SKM-1 (cell line): ENCODE results near the gene PLXNA3.

Experiments
- DNase-seq: peaks from one replicate; lab custom pipeline; 2025; ENCODE audit not compliant: unreplicated experiment; lab: John Stamatoyannopoulos, UW

PLXNA3 gene

DNA sequence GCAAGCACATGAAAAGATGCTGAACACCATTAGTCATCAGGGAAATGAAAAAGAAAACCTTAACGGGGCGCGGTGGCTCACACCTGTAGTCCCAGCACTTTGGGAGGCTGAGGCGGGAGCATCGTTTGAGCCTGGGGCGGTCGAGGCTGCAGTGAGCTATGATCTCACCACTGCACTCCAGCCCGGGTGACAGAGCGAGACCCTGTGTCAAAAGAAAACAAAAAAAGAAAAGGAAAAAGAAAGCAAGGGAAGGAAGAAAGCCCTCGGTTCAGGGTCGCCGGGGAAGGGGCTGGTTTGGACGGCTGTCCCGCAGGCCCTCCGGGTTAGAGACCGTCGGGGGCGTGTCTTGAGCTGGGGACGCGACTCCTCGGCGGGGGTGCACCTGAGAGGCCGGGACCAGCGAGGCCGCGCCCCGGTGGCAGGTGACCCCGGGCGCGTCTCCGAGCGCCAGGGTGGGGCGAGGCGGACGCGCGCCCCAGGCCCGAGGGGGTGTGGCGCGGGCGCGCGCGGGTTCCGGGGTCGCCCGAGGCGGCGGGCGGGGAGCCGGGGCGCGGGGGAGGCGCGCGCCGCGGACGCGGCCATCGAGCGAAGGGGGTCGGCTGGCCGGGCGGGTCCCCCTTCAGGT is 478 bp upstream of the PLXNA3 start:
- DNase-seq: no peak

DNA sequence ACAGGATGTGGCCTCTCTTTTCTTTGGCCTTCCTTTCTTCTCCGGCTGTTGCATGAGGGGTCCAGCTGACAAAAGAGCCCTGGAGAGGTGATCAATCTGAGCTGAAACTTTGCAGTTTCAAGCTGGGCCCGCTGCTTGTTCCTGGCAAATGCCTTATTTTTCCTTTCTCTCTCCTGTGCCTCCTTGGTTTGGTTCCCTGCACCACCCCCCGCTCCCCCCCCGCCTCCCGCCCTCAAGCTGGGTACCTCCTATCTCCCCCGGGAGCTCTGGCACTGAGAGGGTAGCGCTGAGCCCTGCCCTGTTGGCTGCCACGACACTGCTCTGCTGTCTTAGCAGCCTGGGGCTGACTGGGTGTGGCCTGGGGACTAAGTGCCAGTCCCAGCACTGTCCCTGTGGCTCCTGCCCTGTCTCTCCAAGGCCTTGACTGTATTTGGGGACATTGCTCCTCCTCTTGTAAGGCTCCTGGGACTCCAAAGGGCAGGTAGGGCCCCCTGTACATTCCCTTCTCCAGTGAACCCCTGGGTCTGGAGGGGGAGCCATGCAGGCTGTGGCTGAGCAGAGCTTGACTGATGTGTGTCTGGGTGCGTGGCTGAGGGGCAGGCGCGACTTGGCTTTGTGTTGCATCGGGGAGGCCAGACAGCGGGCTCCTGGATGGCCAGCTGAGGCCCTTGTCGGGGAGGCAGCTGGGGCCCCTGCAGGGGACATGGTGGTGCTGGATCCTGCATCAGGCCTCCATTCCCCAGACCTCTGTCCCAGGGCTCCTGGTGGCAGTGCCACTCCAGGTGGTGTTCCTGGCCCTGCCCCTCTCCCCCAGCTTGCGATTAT is 1.1 kb downstream of the PLXNA3 start:
- no peak for DNase-seq

DNA sequence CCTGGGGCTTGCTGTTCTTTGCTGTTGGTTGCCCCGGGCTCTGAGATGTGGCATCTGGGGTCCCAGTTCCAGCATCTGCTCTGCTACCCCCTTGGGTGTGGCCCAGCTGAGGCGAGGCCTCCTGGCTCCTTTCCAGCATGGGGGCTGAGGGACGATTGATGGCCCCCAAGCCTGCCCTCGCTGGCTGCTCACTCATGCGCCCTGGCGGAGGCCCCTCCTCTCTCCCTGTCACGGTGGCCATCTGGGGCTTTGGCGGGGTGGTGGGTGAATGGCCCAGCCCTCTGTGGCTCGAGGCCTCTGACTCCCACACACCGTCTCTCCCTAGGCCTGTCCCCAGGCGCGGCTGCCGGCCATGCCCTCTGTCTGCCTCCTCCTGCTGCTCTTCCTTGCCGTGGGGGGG is 1.8 kb downstream of the PLXNA3 start:
- DNase-seq: no peak

DNA sequence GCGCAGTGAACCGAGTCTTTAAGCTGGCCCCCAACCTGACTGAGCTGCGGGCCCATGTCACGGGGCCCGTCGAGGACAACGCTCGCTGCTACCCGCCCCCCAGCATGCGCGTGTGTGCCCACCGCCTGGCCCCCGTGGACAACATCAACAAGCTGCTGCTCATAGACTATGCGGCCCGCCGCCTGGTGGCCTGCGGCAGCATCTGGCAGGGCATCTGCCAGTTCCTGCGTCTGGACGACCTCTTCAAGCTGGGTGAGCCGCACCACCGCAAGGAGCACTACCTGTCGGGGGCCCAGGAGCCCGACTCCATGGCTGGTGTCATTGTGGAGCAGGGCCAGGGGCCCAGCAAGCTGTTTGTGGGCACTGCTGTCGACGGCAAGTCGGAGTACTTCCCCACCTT is 2.2 kb downstream of the PLXNA3 start:
- no peak for DNase-seq

DNA sequence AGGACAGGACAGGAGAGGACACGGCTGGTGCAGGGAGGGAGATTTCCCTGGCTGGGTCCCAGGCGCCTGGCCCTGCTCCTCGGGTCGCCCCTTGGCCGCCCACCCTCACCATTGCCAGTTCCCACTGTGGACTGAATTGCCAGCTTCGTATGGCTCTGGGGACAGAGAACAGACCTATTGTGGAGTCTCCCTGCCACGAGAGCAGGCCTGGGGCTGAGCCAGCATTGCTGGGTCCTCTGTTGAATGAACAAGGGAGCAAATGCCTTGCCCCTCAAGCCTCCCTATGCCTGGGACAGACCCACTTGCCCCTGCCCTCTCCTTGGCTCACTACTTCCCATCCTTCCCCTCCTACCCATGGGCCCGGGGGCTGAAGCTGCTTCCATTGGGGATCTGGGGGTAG is 4.3 kb downstream of the PLXNA3 start:
- DNase-seq: no peak

DNA sequence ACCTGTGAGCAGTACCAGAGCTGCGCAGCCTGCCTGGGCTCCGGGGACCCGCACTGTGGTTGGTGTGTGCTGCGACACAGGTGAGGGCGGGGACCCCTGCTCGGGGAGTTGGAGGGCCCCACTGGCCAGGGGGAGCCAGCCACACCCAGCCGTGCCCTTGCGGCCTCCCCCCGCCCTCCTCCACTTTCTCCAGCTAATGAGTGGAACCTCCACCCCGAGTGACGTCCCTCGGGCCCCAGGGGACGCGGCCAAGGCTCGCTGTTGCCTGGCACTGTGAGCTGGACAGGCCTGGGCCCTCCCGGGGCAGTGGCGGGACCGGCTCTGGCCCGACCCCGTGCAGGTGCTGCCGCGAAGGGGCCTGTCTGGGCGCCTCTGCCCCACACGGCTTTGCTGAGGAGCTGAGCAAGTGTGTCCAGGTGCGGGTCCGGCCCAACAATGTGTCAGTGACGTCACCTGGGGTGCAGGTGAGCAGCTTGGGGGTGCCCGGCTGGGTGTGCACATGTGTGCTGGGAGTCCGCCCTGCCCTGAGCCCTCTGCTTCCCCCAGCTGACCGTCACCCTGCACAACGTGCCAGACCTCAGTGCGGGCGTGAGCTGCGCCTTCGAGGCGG is 5.6 kb downstream of the PLXNA3 start:
- DNase-seq: no peak

DNA sequence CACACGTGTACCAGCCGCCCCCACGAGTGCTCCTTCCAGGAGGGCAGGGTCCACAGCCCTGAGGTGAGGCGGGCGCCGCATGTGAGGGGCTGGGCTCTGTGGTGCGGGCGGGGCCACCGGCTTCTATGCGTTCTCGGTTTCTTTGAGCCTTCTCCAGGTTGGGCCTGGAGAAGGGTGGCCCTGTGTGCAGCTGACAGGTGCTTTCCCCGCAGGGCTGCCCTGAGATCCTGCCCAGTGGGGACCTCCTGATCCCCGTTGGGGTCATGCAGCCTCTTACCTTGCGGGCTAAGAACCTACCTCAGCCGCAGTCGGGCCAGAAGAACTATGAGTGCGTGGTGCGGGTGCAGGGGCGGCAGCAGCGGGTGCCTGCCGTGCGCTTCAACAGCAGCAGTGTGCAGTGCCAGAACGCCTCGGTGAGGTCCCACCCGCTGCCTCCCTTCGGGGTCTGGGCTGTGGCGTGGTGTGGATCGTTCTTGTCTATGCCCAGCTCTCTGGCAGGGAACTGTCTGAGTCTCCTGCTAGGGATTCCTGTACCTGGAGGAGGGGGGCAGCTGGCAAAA is 6.8 kb downstream of the PLXNA3 start:
- DNase-seq: no peak

DNA sequence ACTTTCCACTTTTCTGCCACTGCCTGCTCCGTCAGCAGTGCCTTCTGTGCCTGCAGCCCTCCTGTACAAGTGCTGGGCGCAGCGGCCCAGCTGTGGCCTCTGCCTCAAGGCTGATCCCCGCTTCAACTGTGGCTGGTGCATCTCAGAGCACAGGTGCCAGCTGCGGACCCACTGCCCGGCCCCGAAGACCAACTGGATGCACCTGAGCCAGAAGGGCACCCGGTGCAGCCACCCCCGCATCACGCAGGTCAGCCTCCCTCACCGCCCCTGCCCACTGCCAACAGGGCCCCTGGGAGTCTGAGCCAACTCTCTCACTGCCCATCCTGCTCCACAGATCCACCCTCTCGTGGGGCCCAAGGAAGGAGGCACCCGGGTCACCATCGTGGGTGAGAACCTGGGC is 7.5 kb downstream of the PLXNA3 start:
- no peak for DNase-seq

DNA sequence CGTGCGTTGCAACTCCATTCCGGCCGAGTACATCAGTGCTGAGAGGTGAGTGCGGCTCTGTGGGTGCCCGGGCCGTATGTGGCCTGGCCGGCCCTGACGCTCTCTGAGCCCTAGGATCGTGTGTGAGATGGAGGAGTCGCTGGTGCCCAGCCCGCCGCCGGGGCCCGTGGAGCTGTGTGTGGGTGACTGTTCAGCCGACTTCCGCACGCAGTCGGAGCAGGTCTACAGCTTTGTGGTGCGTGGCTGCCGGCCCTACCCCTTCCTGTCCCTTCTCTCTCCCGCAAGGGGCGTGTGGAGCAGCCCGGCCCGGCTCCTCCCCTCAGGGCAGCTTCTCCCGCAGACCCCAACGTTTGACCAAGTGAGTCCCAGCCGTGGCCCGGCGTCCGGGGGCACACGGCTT is 8.0 kb downstream of the PLXNA3 start:
- no peak for DNase-seq

DNA sequence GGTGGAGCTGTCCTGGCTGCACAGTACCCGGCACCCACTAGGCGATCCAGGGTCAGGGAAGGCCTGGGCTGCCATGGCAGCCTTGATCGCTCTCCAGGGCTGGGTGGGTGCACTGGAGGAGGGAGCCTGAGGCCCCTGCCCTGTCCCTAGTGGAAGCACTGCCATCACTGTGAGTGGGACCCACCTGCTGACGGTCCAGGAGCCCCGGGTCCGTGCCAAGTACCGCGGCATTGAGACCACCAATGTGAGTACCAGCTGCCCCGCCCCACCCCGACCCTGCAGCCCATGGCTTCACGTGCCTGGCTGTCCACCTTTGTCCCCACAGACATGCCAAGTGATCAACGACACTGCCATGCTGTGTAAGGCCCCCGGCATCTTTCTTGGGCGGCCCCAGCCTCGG is 8.8 kb downstream of the PLXNA3 start:
- DNase-seq: no peak

DNA sequence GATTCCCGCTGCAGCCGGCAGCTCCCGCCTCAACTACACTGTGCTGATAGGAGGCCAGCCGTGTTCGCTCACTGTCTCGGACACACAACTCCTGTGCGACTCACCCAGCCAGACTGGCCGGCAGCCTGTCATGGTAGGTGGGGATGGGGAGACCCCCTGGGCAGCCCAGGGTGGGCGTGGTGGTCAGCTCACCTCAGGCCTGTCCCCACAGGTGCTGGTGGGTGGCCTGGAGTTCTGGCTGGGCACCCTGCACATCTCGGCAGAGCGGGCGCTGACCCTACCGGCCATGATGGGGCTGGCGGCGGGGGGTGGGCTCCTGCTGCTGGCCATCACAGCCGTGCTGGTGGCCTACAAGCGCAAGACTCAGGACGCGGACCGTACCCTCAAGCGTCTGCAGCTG is 9.5 kb downstream of the PLXNA3 start:
- DNase-seq: no peak

DNA sequence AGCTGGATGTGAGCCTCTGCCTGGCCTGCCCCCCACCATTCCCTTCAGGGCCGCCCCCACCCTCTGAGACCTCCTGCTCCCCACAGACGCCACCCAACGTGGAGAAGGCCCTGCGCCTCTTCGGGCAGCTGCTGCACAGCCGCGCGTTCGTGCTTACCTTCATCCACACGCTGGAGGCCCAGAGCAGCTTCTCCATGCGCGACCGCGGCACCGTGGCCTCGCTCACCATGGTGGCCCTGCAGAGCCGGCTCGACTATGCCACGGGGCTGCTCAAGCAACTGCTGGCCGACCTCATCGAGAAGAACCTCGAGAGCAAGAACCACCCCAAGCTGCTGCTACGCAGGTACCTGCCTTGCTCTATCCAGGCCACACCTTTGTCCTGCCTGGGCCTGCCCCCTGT is 10.1 kb downstream of the PLXNA3 start:
- DNase-seq: no peak

DNA sequence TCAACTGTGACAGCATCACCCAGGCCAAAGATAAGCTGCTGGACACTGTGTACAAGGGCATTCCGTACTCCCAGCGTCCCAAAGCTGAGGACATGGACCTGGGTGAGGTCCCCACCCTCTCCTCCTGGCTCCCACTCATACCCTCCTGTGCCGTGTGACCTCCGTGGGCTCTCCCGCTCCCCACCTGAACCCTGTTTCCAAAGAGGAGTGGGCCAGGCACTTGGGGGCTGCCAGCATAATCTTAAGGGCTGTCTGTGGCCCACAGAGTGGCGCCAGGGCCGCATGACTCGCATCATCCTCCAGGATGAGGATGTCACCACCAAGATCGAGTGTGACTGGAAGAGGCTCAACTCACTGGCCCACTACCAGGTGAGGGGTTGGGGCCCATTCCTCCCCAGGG is 11.0 kb downstream of the PLXNA3 start:
- no peak for DNase-seq

DNA sequence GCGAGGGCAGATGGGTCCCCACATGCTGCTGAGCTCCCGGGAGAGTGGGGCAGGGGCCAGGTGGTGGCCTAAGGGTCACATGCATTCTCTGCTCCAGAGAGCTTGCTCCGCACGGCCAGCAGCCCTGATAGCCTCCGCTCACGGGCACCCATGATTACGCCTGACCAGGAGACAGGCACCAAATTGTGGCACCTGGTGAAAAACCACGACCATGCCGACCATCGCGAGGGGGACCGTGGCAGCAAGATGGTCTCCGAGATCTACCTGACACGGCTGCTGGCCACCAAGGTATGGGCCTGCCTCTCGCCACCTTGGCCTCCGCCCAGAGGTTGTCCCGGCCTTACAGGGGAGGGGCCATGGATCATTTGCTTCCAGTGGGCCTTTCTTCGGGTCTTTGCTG is 11.8 kb downstream of the PLXNA3 start:
- DNase-seq: no peak

DNA sequence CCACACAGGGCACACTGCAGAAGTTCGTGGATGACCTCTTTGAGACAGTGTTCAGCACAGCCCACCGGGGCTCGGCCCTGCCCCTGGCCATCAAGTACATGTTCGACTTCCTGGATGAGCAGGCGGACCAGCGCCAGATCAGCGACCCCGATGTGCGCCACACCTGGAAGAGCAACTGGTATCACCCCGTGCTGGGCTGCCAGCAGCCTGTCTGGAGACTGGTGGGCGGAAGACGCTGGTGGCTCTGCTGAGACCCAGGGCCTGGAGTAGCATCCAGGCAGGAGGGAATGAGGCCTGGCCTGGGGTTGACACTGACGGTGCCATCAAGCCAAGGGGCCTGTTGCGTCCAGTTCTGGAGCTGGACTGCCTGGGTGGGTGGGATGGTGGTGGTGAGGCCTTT is 12.4 kb downstream of the PLXNA3 start:
- no peak for DNase-seq

DNA sequence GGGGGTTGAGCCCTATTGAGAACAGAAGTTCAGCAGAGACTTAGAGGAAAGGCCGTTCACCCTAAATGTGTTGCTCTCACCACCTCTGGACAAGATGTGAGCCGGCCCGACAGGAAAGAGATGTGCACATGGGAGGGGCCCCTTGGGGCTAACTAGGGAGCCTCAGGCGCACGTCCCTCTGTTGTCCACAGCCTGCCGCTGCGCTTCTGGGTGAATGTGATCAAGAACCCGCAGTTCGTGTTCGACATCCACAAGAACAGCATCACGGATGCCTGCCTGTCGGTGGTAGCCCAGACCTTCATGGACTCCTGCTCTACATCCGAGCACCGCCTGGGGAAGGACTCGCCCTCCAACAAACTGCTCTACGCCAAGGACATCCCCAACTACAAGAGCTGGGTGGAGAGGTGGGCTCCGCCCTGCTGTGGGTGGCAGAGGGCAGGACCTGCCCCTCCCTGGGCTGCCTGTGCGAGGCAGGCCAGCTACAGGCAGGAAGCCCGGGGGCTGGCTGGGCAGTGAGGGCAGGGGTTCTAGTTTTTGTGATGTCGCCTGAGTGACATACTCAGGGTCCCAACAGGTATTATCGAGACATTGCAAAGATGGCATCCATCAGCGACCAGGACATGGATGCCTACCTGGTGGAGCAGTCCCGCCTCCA is 13.0 kb downstream of the PLXNA3 start:
- no peak for DNase-seq

DNA sequence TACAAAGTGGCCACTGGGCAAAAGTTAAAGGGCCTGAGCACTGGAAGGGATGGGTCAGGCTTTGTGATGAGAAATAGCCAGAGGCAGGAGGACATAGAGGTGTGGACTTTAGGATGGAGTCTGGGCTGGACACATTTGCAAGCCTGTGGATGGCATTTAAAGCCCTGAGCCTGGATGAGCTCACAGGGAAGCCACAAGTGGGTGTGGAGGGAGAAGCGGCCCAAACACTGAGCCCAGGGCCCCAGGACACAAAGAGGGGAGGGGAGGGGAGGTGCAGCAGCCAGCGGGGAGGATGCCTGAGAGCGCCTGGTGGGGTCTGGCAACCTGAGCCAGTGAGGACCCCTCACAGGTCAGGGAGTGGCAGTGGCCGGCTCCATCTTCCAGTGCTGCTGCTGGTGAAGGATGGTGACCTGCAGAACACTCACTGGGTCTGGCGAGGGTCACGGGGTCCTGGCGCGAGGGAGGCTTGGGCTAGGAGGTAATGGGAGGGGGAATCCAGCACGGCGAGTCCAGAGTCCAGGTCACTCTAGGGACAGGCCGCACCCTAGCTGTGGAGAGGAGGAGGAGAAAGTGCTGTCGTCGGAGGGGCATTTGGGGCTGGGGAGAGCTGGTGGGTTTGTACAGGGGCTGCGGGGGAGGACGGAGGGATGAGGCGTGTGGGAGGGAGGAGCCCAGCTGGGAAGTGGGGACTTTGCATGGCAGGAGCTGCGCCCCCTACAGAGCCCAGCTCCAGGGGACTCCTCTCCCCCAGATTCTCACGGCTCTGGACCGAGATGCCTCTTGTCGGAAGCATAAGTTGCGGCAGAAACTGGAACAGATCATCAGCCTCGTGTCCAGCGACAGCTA is 14.0 kb downstream of the PLXNA3 start:
- DNase-seq: no peak

DNA sequence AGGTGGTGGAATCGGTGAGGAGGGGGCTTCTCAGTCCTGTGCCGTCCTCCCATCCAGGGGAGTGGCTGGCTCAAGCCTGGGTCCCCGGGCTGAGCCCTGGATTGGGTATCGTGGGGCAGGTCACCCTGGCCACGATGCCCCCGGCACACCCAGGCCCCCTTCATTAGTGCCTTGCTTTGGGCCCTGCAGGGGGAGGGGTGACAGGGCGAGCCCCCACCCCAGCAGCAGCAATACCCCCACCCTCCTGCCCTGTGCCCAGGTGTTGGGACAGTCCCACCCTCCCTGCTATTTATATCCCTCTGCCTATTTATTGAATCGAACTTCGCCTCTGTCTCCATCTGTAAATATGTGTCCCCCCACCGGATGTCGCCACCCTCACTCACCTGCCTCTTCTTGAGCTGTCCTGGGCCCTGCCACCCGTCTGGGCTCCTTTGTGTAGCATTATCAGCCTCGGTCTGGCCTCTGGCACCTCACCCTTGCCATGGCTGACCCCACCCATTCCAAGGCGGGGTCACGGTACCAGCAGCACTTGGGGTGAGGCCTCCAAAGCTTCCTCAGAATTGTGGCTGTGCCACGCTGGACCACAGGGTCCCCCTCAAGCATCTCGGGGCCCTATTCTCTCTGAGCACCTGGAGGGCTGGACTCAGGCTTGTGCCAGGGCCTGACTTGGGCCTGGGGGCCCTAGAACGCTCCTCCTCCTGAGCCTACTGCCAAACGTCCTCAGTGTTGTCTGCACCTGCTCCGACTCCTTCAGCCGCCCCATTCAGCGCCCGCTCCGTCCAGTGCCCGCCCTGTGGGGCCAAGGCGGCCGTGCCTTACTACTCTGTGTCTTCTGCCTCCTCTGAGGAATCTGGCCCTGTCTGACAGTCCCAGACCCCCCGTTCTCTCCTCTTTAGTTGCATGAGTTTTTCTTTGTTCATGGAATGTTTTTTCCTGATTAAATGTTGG is 14.9 kb downstream of the PLXNA3 start:
- no peak for DNase-seq

DNA sequence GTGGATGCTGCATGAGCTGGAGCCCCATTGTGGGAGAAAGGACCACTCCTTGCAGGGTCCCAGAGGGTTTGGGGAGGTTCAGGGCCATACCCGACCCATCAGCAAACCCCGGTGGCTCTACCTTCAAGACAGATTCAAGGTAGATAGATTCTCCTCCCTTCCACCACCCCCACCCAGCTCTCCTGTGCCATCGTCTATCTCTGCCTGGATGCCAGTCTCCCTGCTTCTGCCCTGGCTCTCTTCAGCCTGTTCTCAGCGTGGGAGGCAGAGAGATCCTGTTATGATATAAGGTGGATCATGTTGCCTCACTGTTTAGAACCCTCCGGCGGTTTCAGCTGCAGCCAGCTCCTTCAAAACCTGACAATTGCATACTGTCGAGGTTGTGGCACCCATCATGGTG is 15.6 kb downstream of the PLXNA3 start:
- no peak for DNase-seq

DNA sequence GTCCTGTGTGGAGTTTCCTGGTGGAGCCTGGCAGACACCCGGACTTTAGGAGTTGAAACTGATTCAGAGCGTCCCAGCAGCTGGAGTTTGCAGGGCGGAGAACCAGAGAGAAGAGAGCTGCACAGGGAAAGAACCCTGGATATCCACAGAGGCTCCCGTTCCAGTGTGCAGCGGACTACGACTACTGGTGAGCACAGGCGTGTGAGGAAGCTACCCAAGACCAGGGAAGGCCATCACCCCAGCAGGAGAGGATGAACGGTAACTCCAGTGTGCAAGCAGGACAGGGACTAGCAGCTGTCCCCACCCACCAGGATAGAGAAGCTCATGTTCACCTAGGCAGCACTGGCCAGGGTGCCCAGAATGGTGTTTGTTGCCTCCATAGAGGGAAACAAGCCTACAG is 18.7 kb downstream of the PLXNA3 start:
- DNase-seq: no peak
